Activated naive CD4-positive, alpha-beta T cell treated with anti-CD3 and anti-CD28 coated beads, Interleukin-2, amount 50 U/mL, for 16 hours (primary cell): ENCODE results near the gene RFX8.

Experiments used
- DNase-seq: peaks from one replicate; pipeline ENCODE4 v3.0.0-alpha.2; 2020

RFX8 gene

GRCh38 chr2:101405351-101405899, 69.5 kb downstream of the RFX8 start:
- no peak for DNase-seq

- DNase-seq, result no peak
Observed at GRCh38 chr2:101403745-101404144, 71.2 kb downstream of the RFX8 start.

- DNase-seq, result no peak
Observed at GRCh38 chr2:101402630-101403029, 72.3 kb downstream of the RFX8 start.

- no peak for DNase-seq
Observed at GRCh38 chr2:101401906-101402305, 73.0 kb downstream of the RFX8 start.

GRCh38 chr2:101401326-101401665, 73.6 kb downstream of the RFX8 start:
- no peak for DNase-seq

- no peak for DNase-seq
Observed at GRCh38 chr2:101400506-101401325, 74.2 kb downstream of the RFX8 start.

GRCh38 chr2:101400048-101400447, 74.9 kb downstream of the RFX8 start:
- DNase-seq, result no peak

GRCh38 chr2:101399021-101399799, 75.7 kb downstream of the RFX8 start:
- DNase-seq, result no peak

- no peak for DNase-seq
Observed at GRCh38 chr2:101398116-101398821, 76.6 kb downstream of the RFX8 start.

GRCh38 chr2:101396316-101396717, 78.6 kb downstream of the RFX8 start:
- DNase-seq, result no peak

GRCh38 chr2:101395545-101396315, 79.2 kb downstream of the RFX8 start:
- no peak for DNase-seq

- DNase-seq, result no peak
Observed at GRCh38 chr2:101388232-101388631, 86.7 kb downstream of the RFX8 start.

GRCh38 chr2:101387151-101387834, 87.6 kb downstream of the RFX8 start, which contains the start of gene CREG2:
Gene CREG2 (minus strand): TSS chr2:101387503. CDS start chr2:101387457, 46 bp downstream.
- peak; percentile 58 for DNase-seq

GRCh38 chr2:101386599-101387150, 88.2 kb downstream of the RFX8 start:
- no peak for DNase-seq

- DNase-seq, result no peak
Observed at GRCh38 chr2:101383016-101383541, 91.8 kb downstream of the RFX8 start.

GRCh38 chr2:101382442-101382841, 92.5 kb downstream of the RFX8 start:
- no peak for DNase-seq

- DNase-seq, result no peak
Observed at GRCh38 chr2:101380376-101380775, 94.5 kb downstream of the RFX8 start.

- no peak for DNase-seq
Observed at GRCh38 chr2:101379091-101379490, 95.8 kb downstream of the RFX8 start.

GRCh38 chr2:101375653-101376052, 99.3 kb downstream of the RFX8 start:
- no peak for DNase-seq

GRCh38 chr2:101374821-101375561, 99.9 kb downstream of the RFX8 start:
- DNase-seq, result no peak
